Prostate gland (tissue), 2 donors: ENCODE measurements around the gene RAB3B.

ENCODE experiments used
- CTCF ChIP-seq, 4 experiments: fragments of 200-600 bp in 2 of 4; fragments of 450-650 bp in 2 of 4; sonication (generic) in 2 of 4; IDR thresholded peaks; 1 replicate in 3 of 4; 2 replicates in 1 of 4; pipeline ENCODE4 v1.5.1; 2016 to 2019; ENCODE audit warnings: antibody characterized with exemption in 4 of 4, mild to moderate bottlenecking in 2 of 4, moderate library complexity in 2 of 4
- POLR2A ChIP-seq: fragments of 450-650 bp; IDR thresholded peaks from one replicate; pipeline ENCODE4 v1.6.1; 2016; ENCODE audit warnings: antibody characterized with exemption, mild to moderate bottlenecking

- no peak for TF ChIP-seq POLR2A
- no peak for TF ChIP-seq CTCF (IDR thresholded peaks at IDR 0.05)
Observed at GRCh38 chr1:52034050-52034384, 43.5 kb upstream of the RAB3B start.
